Upper lobe of left lung (tissue), 6 donors: ENCODE data around the gene DCN. TPM values are rescaled to one million over a fixed set of nuclear protein-coding genes. Genes with fewer than 3 reads are reported as not detected.

ENCODE experiments used
- ATAC-seq, 2 donors: fragments of 200-7000 bp; cut with Tn5 transposase; one replicate each; pipeline ENCODE4 v1.9.1; 2022; ENCODE audit warnings: mild to moderate bottlenecking in 2 of 2, moderate library complexity in 2 of 2; ENCODE audit not compliant: low FRiP score in 2 of 2
- DNase-seq, 2 donors: peaks; one replicate each; pipeline ENCODE4 v3.0.0-alpha.2; 2019 to 2020
- H3K27ac ChIP-seq, 4 donors: fragments of 200-600 bp; sonication (generic); one replicate each; pipeline ENCODE4 v1.5.1; 2016 to 2019
- H3K27me3 ChIP-seq, 4 donors: fragments of 200-600 bp; sonication (generic); one replicate each; pipeline ENCODE4 v1.5.1; 2017 to 2019
- H3K36me3 ChIP-seq, 4 donors: fragments of 200-600 bp; sonication (generic); one replicate each; pipeline ENCODE4 v1.5.1; 2016 to 2019
- H3K4me1 ChIP-seq, 4 donors: fragments of 200-600 bp; sonication (generic); one replicate each; pipeline ENCODE4 v1.5.1; 2018 to 2019
- H3K4me3 ChIP-seq, 4 donors: fragments of 200-600 bp; sonication (generic); one replicate each; pipeline ENCODE4 v1.5.1; 2017 to 2019; ENCODE audit warnings: mild to moderate bottlenecking in 2 of 4, moderate library complexity in 1 of 4
- H3K9me3 ChIP-seq, 4 donors: fragments of 200-600 bp; sonication (generic); one replicate each; pipeline ENCODE4 v1.5.1; 2018 to 2019
- CTCF ChIP-seq, 6 experiments: fragments of 450-650 bp in 4 of 6; fragments of 200-600 bp in 2 of 6; sonication (generic) in 2 of 6; IDR thresholded peaks; one replicate each; pipeline ENCODE4 v1.5.1; 2016 to 2019; ENCODE audit warnings: antibody characterized with exemption in 6 of 6
- EP300 ChIP-seq, 4 donors: sonication (generic); formaldehyde crosslinking; IDR thresholded peaks; one replicate each; pipeline ENCODE4 v1.5.1; 2017; ENCODE audit warnings: antibody characterized with exemption in 4 of 4, control low read depth in 2 of 4
- POLR2A ChIP-seq, 4 donors: fragments of 450-650 bp; IDR thresholded peaks; one replicate each; pipeline ENCODE4 v1.5.1; 2016 to 2017; ENCODE audit warnings: antibody characterized with exemption in 4 of 4, mild to moderate bottlenecking in 2 of 4
- POLR2AphosphoS5 ChIP-seq, 2 donors: sonication (generic); formaldehyde crosslinking; IDR thresholded peaks; one replicate each; pipeline ENCODE4 v1.5.1; 2017; ENCODE audit warnings: antibody characterized with exemption in 2 of 2
- WGBS, 2 donors: methylation state at CpG; one replicate each; pipeline ENCODE4 v1.1.5; 2017 to 2018; 5-methylcytosine and 5-hydroxymethylcytosine counted together
- small RNA-seq, 4 donors: library from RNA; depleted of rRNA; stranded (forward); fragments of <200 nt; gene quantifications; one replicate each; pipeline ENCODE3, GENCODE V24; 2016
- total RNA-seq, 6 donors: library from RNA; depleted of rRNA in 4 of 6; stranded (reverse); fragments of >200 nt in 4 of 6; gene quantifications; one replicate each; pipeline versions ENCODE4 v1.1.0 to v1.2.1, GENCODE V29; 2016 to 2021
- donor health status: DM: no; HTN: no; CAD: no; lungs with moderate emphysema.
- donor health status: DM: no; HTN: yes; CAD: no; lungs with severe emphysema.

Gene DCN
- total RNA-seq, 6 donors from 2014 or later = 163 to 1,140 (median 478) TPM

DNA sequence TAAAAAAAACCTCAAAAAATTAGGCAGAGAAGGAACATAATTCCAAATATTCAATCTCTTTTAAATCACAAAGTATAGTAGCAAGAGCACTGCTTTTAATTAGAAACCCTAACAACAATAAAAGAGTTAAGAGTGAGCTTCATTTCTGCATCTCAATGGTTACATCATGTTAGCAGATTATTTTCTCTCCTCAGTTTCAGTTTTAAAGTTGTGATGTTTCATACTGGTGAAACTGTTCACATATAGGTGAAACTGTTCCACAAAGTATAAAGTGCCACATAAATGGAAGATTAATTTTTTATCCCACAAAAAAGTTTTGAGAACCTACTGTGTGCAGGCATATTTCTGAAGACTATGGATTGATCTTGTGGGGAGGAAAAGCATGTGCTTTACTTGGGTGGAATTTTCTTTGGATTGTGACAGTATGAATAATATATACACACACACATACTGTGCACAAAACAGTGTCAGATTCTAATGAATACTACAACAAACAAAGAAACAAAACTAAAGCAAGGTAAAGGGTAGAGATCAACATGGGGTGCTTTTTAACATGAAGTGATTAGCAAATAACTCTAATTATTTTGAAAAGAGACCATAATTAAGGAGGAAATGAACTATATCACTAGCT lies 88.5 kb downstream of the DCN start:
- Histone ChIP-seq H3K4me1 (no peaks in the 10 kb centered on the region), H3K27me3 (no peaks in the 10 kb centered on the region), H3K4me3 (no peak overlapping the region), H3K27ac (no peak overlapping the region), H3K9me3 (peaks cover 0 to 3% (median 0%) of the 10 kb centered on the region in 4 donors), H3K36me3 (no peaks in the 10 kb centered on the region)
- no peak for DNase-seq
- TF ChIP-seq CTCF (IDR thresholded peaks at IDR 0.05) (no peak), EP300 (IDR thresholded peaks at IDR 0.05) (no peak), POLR2AphosphoS5 (IDR thresholded peaks at IDR 0.05) (no peak), POLR2A (IDR thresholded peaks at IDR 0.05) (no peak)
- peak in 1 of 2 donors; percentile 17 for ATAC-seq

GRCh38 chr12:91093341-91093740 lies 89.3 kb downstream of the DCN start:
- ATAC-seq (no peak), DNase-seq (no peak)
- TF ChIP-seq POLR2A (IDR thresholded peaks at IDR 0.05) (no peak), EP300 (IDR thresholded peaks at IDR 0.05) (no peak), CTCF (IDR thresholded peaks at IDR 0.05) (no peak), POLR2AphosphoS5 (IDR thresholded peaks at IDR 0.05) (no peak)
- H3K9me3 ChIP-seq = peaks cover 0 to 3% (median 0%) of the 10 kb centered on the region in 4 donors
- H3K27me3 ChIP-seq = no peaks in the 10 kb centered on the region
- WGBS, 2 donors = 77% methylated on average over 4 of the region's 4 CpGs
- no peak overlapping the region for H3K4me3 ChIP-seq
- no peaks in the 10 kb centered on the region for H3K36me3 ChIP-seq
- H3K4me1 ChIP-seq = no peaks in the 10 kb centered on the region
- no peak overlapping the region for H3K27ac ChIP-seq

DNA sequence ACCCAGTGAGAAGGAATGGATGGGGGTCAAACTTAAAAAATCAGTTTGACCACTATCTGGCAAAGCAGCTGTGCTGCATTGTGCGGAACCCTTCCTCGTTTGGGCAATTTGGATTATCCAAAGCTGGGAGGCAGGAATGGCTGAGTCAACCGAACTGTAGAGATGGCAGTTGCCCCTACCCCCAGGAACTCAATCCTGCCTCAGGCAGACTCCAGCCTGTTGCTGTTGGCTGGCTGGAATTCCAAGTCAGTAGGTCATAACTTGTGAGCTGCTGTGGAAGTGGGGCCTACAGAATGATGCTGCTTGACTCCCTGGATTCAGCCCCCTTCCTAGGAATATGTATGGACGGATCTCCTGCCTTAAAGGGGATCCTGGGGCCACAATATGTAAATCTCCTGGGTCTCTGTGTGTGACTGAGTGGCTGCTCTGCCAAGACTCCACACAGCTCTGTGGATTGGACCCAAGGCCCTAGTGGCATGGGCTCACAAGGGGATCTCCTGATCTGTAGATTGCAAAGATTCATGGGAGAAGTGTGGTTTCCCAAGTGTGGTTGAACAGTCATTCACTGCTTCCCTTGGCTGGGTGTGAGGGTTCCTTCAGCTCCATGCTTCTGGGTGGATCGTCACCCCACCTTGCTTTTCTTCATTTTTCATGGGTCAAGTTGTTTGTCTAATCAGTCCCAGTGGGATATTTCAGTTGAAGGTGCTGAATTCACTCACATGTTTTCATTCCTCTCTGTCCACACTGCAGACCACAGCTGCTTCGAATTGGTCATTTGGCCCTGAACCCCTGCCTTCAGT lies 90.5 kb downstream of the DCN start:
- Histone ChIP-seq H3K4me1 (no peaks in the 10 kb centered on the region), H3K36me3 (no peaks in the 10 kb centered on the region), H3K27ac (no peak overlapping the region), H3K9me3 (peaks cover 0 to 3% (median 0%) of the 10 kb centered on the region in 4 donors), H3K27me3 (no peaks in the 10 kb centered on the region), H3K4me3 (no peak overlapping the region)
- TF ChIP-seq POLR2A (IDR thresholded peaks at IDR 0.05) (no peak), CTCF (IDR thresholded peaks at IDR 0.05) (no peak), POLR2AphosphoS5 (IDR thresholded peaks at IDR 0.05) (no peak), EP300 (IDR thresholded peaks at IDR 0.05) (no peak)
- ATAC-seq (no peak), DNase-seq (no peak)
- WGBS, 2 donors = 68 to 72% methylated on average over 5 to 6 of the region's 6 CpGs

Small RNAs within 50 kb of the gene (small RNA-seq; reads per million reads assigned to genes)
- 0 reads per million in 4 donors for gene AC007115.1

Other genes with a start within 250 kb of the DCN start
- gene CCER1, start 227.6 kb downstream of the DCN start, total RNA-seq = not detected
- not detected for gene EPYC, start 177.8 kb downstream of the DCN start, total RNA-seq
- not detected for gene KERA, start 124.8 kb downstream of the DCN start, total RNA-seq
- gene LUM, start 71.3 kb downstream of the DCN start, total RNA-seq = 100 to 1,000 TPM in 5 of 6 donors, 10 to 100 TPM in 1; 51.3 to 281 (median 158) TPM